Dendritic cell treated with granulocyte-macrophage colony-stimulating factor and Interleukin-4, amounts not matched to agents 40 ng/mL and 50 ng/mL, for 4 days (primary cell): Measurements from ENCODE around the gene RINL.
A peak's percentile ranks its signal among the peaks of the same experiment; 100 is the strongest.

Source experiments
- H3K27ac Mint-ChIP-seq: one replicate; pipeline ENCODE4 v1.8.0; 2022; ENCODE audit warnings: mild to moderate bottlenecking, mixed read lengths
- H3K27me3 Mint-ChIP-seq: one replicate; pipeline ENCODE4 v1.8.0; 2022; ENCODE audit warnings: mild to moderate bottlenecking, mixed read lengths
- H3K36me3 Mint-ChIP-seq: one replicate; pipeline ENCODE4 v1.8.0; 2022; ENCODE audit warnings: low read depth, mixed read lengths
- H3K4me1 Mint-ChIP-seq: one replicate; pipeline ENCODE4 v1.8.0; 2022; ENCODE audit warnings: low read depth, mixed read lengths
- H3K4me3 Mint-ChIP-seq: one replicate; pipeline ENCODE4 v1.8.0; 2022; ENCODE audit warnings: mild to moderate bottlenecking, moderate library complexity, mixed read lengths
- H3K9me3 Mint-ChIP-seq: one replicate; pipeline ENCODE4 v1.8.0; 2022; ENCODE audit warnings: mixed read lengths
- intact Hi-C: fragments of 100-400 bp; cut with micrococcal nuclease; formaldehyde crosslinking; loops from one replicate; pipeline ENCODE4 v1.15.0; 2022

RINL gene, protein sequence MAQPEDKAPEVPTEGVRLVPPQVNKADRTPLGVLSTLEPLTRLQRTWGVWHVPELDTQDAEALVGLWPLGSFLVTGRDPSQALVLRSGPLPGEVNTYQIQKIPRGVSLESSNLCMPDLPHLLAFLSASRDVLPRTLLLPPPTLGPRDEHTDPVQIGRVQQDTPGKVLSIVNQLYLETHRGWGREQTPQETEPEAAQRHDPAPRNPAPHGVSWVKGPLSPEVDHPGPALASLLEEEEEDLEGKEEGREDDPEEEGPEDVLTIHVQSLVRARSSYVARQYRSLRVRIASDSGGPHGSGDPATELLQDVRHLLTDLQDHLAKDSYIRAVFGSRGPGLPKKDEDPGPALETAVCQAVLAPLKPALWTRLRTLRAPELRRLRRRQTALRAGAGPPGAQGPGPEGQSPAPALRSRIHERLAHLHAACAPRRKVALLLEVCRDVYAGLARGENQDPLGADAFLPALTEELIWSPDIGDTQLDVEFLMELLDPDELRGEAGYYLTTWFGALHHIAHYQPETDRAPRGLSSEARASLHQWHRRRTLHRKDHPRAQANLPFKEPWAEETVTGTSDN

DNA sequence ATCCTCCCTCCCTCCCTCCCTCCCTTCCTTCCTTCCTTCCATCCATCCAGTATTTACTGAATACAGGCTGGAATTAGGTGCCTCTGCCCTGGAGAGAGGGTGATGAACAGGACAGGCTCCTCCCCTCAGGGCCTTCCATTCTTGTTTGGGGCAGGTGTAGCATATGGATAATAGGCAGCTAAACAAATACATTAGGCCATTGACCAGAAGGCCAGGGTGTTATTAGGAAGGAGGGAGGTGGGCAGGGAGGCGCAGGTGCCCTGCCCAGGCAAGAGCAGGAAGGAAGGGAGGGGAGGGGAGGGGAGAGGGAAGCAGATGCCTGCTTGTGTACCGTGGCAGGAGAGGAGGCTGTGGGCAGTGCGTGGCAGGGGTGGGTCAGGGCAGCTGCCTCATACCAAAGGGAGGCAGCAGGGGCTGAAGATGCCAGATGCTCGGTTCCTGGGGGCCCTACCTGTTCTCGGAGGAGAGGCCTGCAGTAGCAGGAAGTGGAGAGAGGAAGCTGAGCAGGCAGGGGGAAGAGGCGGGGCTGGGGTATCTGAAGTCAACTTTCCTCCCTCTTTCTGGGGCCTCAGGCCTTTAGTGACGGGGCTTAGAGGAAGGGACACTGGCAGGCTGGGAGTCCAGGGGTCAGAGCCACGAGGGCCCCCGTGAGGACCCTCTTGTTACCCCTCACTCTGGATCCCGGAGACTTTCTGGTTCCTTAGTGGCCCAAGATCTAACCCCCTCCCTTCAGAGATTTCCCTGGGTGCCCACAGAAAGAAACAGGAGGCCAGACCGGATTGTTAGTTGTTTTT lies at the start of gene RINL:
Gene RINL (minus strand): TSS at position 495 of the 794 bp plus-strand sequence. CDS start 1,533 bp downstream, outside the sequence.
- H3K9me3 Mint-ChIP-seq = no peaks in the 10 kb centered on the region
- no peak within 1 kb of the TSS for H3K4me3 Mint-ChIP-seq
- H3K27me3 Mint-ChIP-seq = no peaks in the 10 kb centered on the region
- H3K4me1 Mint-ChIP-seq = peaks cover 19% of the 10 kb centered on the region
- peak within 1 kb of the TSS; percentile 73 for H3K27ac Mint-ChIP-seq
- H3K36me3 Mint-ChIP-seq = peaks cover 46% of the 10 kb centered on the region
- intact Hi-C loops = no loop called here

DNA sequence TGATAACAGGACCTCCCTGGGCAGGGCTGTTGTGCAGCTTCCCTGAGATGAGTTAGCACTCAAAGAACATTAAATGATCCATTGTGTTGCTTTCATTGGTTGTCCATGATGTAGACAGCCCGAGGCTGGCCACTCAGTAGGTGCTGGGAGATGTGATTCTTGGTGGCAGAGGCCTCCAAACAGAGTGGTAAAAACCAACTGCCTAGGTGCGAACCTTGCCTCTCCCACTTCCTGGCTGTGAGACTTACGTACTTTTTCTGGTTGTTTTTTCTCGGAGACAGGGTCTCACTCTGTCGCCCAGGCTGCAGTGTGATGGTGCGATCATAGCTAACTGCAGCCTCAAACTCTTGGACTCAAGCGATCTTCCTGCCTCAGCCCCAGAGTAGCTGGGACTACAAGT lies 46.3 kb upstream of the RINL start:
- Mint-ChIP-seq H3K27me3 (no peaks in the 10 kb centered on the region), H3K4me3 (no peak overlapping the region), H3K27ac (no peak overlapping the region), H3K36me3 (peaks cover 47% of the 10 kb centered on the region), H3K4me1 (peaks cover 11% of the 10 kb centered on the region), H3K9me3 (no peaks in the 10 kb centered on the region)
- intact Hi-C loops = no loop called here

DNA sequence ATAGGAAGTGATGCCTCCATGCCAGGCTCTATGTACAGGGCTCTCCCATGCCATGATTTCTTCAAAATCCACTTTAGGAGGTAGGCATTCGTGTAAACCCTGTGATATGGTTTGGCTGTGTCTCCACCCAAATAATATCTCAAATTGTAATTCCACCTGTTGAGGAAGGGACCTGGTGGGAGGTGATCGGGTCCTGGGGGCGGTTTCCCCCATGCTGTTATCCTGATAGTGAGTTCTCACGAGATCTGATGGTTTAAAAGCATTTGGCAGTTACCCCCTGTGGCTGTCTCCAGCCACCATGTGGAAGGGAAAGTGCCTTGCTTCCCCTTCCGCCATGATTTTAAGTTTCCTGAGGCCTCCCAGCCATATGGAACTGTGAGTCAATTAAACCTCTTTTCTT lies 44.4 kb upstream of the RINL start:
- H3K4me3 Mint-ChIP-seq = no peak overlapping the region
- intact Hi-C loops = no loop called here
- H3K9me3 Mint-ChIP-seq = no peaks in the 10 kb centered on the region
- H3K27me3 Mint-ChIP-seq = no peaks in the 10 kb centered on the region
- peaks cover 33% of the 10 kb centered on the region for H3K36me3 Mint-ChIP-seq
- H3K27ac Mint-ChIP-seq = no peak overlapping the region
- no peaks in the 10 kb centered on the region for H3K4me1 Mint-ChIP-seq

DNA sequence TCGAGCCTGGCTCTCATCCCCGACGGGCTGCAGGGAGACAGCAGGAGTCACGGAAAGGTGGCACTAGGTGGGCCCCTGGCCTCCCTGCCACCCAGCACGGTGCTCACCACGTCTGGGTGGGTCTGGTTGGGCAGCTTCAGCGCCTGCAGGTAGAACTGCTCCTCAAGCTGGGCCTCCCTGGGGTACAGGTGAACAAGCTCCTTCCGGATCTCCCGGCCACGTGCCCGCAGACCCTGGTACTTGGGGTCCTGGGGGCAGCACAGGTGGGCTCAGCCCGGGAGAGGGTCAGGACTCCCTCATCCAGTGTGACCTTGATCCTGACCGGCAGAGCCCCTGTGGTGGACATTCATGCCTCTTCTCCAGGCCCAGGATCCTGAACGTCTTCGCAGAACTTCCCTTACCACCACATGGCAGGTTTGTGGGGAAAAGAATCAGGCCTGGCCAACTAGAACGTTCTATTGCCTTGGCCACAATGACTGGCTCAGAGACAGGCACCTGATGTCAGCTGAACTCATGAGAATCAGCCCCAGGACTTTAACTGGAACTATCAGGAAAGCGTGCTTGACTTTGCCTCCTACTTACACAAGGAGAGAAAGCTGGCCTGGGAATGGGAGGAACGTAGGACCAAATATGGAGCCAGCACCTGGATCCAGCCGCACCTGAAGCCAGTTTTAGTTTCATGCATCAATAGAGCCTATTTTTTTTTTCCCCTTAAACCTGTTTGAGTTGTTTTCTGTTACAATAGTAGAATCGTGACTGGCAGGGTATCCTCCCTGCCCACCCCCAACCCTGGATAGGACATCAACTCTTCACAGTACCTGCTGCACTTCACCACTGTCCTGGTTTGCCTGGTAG lies 43.6 kb upstream of the RINL start:
- Mint-ChIP-seq H3K27me3 (no peaks in the 10 kb centered on the region), H3K9me3 (no peaks in the 10 kb centered on the region), H3K27ac (no peak overlapping the region), H3K36me3 (peaks cover 31% of the 10 kb centered on the region), H3K4me1 (no peaks in the 10 kb centered on the region), H3K4me3 (no peak overlapping the region)
- intact Hi-C loops = no loop called here

DNA sequence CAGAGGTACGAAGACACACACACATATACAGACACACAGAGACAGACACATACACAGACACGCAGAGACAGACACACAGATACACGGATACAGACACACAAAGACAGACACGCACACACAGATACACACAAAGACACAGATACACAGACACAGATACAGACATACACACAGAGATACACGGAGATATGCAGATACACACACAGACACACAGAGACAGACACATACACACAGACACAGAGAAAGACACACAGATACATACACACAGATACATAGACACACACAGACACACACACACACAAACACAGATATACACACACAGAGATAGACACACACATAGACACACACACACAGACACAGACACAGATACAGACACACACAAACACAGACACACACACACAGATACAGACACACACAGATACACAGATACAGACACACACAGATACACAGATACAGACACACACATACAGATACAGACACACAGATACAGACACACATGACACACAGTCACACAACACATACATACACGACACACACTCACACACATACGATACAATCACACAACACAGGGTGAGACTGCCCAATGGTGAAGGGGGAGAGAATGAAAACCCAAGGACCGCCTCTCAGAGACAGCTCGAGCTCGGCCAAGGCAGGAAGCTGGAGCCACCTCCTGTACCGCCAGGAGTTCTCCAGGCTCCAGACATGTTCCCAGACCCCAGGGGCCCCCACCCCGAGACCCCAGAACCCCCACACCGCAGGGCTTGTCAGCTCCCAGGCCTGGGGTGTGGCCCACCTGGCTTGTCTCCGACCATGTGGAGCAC lies 42.7 kb upstream of the RINL start:
- Mint-ChIP-seq H3K36me3 (peaks cover 31% of the 10 kb centered on the region), H3K27me3 (no peaks in the 10 kb centered on the region), H3K9me3 (no peaks in the 10 kb centered on the region), H3K27ac (no peak overlapping the region), H3K4me1 (no peaks in the 10 kb centered on the region), H3K4me3 (no peak overlapping the region)
- intact Hi-C loops = no loop called here

DNA sequence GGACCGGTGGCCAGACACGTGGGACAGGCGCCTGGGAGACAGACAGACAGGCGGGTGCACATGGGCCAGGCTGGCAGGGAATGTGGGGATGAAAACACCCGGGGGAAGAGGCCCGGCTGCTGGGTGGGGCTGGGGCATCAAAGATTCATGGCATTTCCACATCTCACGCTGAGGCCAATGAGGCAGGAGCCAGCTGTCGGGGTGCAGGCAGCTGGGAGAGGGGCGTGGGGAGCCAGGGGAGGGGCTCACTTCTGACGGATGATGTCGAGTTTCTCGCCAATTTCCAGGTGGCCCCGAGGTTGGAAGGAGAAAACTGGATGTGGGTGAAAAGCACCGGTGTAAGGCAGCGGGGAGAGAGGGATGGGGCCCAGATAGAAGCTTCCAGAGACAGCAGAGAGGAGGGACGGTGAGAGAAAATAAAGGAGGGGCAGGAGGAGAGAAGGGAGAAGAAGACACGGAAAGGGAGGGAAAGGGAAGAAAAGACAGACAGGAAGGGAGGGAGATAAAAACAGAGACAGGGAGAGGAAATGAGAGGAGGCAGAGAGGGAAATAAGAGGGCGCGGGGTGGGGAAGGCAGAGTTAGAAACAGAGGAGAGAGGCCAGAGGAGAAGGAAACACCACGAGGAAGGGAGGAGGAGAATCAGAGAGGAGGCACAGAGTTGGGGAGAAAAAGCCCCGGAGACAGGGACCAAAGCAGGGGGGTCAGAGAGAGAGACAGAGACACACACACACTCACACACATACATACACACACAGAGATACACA lies 41.9 kb upstream of the RINL start:
- Mint-ChIP-seq H3K4me1 (no peaks in the 10 kb centered on the region), H3K36me3 (peaks cover 31% of the 10 kb centered on the region), H3K27ac (no peak overlapping the region), H3K9me3 (no peaks in the 10 kb centered on the region), H3K27me3 (no peaks in the 10 kb centered on the region), H3K4me3 (no peak overlapping the region)
- intact Hi-C loops = no loop called here

DNA sequence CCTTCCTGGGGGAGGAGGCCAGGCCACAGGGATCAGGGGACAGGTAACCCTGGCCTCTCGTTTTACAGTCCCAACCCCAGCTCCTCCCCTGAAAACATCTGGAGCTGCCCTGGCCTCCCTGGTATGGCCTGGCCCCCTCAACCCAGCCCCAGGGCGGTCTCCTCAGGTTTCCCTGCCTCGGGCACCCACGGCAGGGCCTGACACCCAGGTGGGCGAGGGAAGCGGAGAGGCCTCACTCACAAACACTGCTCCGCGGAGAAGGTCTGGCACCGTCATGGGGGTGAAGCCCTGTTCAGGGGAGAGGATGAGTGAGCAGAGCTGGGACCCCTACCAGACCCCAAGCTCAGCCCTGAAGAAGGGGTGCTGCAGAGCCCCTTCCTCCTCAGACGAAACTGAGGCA lies 40.5 kb upstream of the RINL start:
- intact Hi-C loops = no loop called here
- Mint-ChIP-seq H3K4me1 (peaks cover 5% of the 10 kb centered on the region), H3K36me3 (peaks cover 23% of the 10 kb centered on the region), H3K27me3 (no peaks in the 10 kb centered on the region), H3K4me3 (no peak overlapping the region), H3K9me3 (no peaks in the 10 kb centered on the region), H3K27ac (no peak overlapping the region)

DNA sequence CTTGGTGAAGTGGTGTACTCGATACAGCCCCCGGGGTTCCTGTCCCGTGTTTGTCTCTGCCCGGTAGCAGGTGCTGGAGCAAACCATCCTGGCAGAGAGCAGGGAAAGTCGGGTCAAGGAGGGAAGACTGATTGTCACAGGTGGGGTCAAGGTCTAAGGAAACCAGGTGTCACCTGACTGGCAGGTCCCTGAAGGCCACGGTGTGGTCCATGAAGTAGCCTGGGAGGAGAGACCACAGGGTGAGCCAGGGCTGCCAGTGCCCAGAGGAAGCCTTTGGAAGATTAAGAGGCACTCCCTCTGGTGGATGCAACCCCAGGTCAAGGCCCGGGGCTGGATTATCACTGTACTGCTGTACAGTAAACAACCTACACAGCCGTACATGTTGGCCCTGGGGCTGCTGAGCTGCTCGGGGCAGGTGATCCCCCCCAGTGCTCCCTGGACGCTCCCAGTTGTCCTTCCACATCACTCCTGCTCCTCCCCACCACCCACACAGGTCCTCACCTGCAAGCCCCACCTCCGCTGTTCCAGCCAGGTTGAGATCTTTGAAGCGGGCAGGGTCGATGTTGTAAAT lies 39.9 kb upstream of the RINL start:
- Mint-ChIP-seq H3K27me3 (no peaks in the 10 kb centered on the region), H3K4me1 (peaks cover 10% of the 10 kb centered on the region), H3K27ac (no peak overlapping the region), H3K9me3 (no peaks in the 10 kb centered on the region), H3K36me3 (peaks cover 23% of the 10 kb centered on the region), H3K4me3 (no peak overlapping the region)
- intact Hi-C loops = no loop called here

DNA sequence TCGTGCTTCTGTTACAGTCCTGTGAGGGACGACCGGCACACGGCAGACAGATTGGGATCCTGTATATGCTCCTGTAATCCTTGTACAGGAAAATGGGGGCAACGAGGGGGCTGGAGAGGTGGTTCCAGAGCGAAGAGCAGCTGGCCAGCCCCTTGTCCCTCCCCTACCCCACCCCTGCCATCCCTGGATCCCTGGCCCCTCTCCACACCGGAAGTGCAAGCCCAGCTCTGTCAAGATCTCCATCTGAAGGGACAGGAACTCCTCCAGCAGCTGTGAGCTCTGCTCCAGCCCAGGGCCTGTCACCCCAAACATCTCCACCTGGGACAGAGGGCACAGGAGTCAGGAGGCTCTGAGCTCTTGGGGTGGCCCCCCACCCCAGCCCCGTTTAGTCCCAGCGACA lies 39.4 kb upstream of the RINL start:
- Mint-ChIP-seq H3K9me3 (no peaks in the 10 kb centered on the region), H3K27me3 (no peaks in the 10 kb centered on the region), H3K36me3 (peaks cover 23% of the 10 kb centered on the region), H3K27ac (no peak overlapping the region), H3K4me3 (no peak overlapping the region), H3K4me1 (peaks cover 15% of the 10 kb centered on the region)
- intact Hi-C loops = no loop called here

DNA sequence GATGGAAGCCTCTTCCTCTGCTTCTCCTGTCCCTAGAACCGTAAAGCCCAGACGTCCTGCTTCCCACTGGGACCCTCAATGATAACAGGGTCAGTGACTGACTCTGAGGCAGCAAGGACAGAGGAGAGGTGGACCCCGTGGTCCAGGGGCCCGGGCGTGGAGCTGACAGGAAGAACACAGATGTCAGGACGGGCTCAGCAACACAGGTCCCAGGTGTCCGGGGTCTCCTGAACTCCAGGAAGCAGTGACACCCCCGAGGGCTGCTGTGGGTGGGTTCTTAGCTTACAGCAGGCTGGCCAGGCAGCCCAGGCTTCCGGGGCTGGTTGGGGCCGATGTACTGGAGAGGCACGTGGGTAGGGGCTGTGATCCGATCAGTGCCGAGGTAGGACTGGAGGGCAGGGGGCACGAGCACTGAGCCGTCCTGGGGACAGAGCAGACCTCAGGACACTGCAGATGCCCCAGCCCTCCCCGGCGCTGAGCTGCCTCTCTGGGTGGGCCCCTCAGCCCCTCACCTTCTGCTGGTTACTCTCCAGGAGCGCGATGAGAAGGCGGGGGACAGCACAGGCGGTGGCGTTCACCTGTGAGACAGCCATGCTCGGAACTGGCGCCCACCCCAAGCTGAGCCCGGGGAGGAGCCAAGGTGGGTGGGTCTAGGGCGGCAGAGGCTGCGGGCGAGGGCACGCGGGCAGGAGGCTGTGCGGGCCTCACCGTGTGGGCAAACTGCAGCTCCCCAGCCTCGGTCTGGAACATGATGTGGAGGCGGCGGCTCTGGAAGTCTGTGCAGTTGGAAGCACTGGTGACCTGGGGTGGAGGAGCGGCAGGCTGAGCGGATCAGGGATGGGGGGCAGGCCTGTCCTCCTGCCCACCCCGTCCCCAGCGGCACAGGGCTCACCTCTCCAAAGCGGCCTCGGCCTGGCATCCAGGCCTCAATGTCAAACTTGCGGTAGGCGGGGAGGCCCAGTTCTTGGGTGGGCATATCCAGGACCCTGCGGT lies 37.5 kb upstream of the RINL start:
- no peak overlapping the region for H3K4me3 Mint-ChIP-seq
- H3K27ac Mint-ChIP-seq = peak overlapping the region; percentile 30
- H3K9me3 Mint-ChIP-seq = no peaks in the 10 kb centered on the region
- H3K27me3 Mint-ChIP-seq = no peaks in the 10 kb centered on the region
- H3K4me1 Mint-ChIP-seq = peaks cover 17% of the 10 kb centered on the region
- intact Hi-C loops = no loop called here
- peaks cover 23% of the 10 kb centered on the region for H3K36me3 Mint-ChIP-seq

DNA sequence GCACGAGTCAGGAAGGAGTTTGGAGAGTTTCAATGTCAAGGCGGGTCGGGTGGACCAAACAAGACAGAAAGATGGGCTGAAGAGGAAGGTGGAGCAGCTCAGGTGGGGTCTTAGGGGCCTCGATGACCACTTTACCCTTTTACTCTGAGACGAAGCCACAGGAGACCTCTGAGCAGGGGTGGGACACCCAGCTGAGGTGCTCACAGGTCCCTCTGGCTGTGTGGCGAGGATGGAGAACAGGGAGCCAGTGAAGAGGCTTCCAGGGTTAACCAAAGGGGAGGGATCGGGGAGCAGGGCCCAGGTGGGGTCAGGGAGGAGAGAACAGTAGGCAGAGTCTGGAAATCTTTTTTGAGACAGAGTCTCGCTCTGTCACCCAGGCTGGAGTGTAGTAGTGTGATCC lies 35.9 kb upstream of the RINL start:
- H3K27ac Mint-ChIP-seq = no peak overlapping the region
- H3K36me3 Mint-ChIP-seq = peaks cover 29% of the 10 kb centered on the region
- no peak overlapping the region for H3K4me3 Mint-ChIP-seq
- H3K9me3 Mint-ChIP-seq = no peaks in the 10 kb centered on the region
- intact Hi-C loops = no loop called here
- H3K4me1 Mint-ChIP-seq = peaks cover 17% of the 10 kb centered on the region
- H3K27me3 Mint-ChIP-seq = no peaks in the 10 kb centered on the region
